ENCODE measurements around the gene DHRS7C.

The DHRS7C gene

DNA sequence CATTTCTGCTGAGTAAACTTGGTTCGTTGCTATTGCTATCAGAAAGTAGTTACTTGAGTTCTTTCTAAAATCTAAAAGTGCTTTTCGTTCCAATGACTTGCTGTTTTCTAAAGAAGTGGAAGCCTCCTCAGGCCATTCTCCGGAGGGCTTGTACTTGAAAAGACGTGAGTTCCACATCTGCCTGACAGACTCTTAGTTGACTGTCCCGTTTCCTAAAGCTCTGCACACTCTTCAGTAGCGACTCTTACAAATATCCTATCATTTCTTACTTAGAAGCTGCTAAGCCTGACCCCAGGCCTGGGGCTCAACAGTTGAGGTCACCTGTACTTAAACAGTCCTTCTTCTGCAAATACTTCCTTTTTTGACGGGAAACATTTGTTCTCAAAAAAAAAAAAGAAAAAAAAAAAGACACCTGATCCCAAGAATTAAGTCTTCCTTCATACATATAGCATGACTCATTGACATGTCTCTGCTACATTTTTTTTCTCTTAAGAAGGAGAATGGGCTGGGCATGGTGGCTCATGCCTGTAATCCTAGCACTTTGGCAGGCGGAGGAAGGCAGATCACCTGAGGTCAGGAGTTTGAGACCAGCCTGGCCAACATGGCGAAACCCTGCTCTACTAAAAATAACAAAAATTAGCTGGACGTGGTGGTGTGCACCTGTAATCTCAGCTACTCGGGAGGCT is 61.5 kb downstream of the DHRS7C start:
- no peak overlapping the region for H3K4me3 ChIP-seq (replicated peaks; ENCODE audit: low read depth, low read length)
- DNase-seq (ENCODE audit: extremely low read depth, insufficient read length) = no peak

DNA sequence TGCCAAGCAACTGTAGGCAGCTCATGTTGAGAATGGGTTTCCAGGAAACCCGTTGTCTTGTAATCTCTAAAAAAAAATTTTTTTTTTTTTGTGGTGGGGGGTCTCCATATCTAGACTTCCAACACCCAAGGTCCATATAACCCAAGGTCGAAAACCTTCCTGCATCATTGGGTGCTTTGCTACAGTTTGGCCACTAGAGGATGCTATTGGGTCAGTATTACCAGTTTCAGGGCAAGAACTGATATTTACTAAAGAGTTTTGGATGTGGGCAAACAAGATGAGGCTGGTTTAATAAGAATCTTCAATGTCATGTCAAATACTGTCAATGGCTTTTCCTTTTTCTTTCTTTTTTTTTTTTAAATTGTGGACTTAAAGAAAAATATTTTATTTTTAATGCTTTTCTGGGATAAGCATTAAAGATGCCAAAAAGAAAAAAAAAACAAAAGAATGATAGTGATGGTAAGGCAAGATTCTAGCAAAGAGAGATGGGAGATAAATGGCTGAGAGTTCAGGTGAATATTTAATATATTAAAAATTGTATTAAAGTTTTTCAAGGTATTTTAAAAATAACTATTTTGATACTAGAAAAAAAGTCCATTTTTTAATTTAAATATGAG is 62.2 kb downstream of the DHRS7C start:
- TF ChIP-seq, protein P1, sequence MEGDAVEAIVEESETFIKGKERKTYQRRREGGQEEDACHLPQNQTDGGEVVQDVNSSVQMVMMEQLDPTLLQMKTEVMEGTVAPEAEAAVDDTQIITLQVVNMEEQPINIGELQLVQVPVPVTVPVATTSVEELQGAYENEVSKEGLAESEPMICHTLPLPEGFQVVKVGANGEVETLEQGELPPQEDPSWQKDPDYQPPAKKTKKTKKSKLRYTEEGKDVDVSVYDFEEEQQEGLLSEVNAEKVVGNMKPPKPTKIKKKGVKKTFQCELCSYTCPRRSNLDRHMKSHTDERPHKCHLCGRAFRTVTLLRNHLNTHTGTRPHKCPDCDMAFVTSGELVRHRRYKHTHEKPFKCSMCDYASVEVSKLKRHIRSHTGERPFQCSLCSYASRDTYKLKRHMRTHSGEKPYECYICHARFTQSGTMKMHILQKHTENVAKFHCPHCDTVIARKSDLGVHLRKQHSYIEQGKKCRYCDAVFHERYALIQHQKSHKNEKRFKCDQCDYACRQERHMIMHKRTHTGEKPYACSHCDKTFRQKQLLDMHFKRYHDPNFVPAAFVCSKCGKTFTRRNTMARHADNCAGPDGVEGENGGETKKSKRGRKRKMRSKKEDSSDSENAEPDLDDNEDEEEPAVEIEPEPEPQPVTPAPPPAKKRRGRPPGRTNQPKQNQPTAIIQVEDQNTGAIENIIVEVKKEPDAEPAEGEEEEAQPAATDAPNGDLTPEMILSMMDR (IDR thresholded peaks at IDR 0.05; ENCODE audit: insufficient read depth, low read length, poor library complexity, severe bottlenecking) = peak; percentile 100
- DNase-seq (ENCODE audit: extremely low read depth, insufficient read length) = no peak
- H3K4me3 ChIP-seq (replicated peaks; ENCODE audit: low read depth, low read length) = no peak overlapping the region
- H3K36me3 ChIP-seq (ENCODE audit: control insufficient read depth, insufficient read depth, low read length) = no peaks in the 10 kb centered on the region
- H3K27me3 ChIP-seq (replicated peaks; ENCODE audit: control insufficient read depth, insufficient read depth, low read length) = no peaks in the 10 kb centered on the region; the same call in 1 of the 2 replicates

More for the DNA sequence above, 61.5 kb downstream of the DHRS7C start:
- no peaks in the 10 kb centered on the region for H3K36me3 ChIP-seq (ENCODE audit: control insufficient read depth, insufficient read depth, low read length)
- no peaks in the 10 kb centered on the region; the same call in 1 of the 2 replicates for H3K27me3 ChIP-seq (replicated peaks; ENCODE audit: control insufficient read depth, insufficient read depth, low read length)
- TF ChIP-seq, protein P1 (IDR thresholded peaks at IDR 0.05; ENCODE audit: insufficient read depth, low read length, poor library complexity, severe bottlenecking) = no peak

DNA sequence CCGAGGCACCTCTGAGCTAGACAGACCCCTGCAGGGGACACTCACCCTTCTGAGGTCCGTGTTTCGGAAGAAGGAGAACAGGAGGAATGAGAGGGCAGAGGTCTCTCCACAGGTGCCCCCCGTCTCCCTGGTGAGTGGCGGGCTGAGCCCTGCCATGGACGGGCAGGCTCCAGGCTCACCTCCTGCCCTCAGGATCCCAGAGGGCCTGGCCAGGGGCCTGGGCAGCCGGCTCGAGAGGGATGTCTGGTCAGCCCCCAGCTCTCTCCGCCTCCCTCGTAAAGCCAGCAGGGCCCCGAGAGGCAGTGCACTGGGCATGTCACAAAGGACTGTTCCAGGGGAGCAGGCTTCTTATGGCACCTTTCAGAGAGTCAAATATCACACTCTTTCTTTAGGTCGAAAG is 62.8 kb downstream of the DHRS7C start:
- TF ChIP-seq, protein P1 (IDR thresholded peaks at IDR 0.05; ENCODE audit: insufficient read depth, low read length, poor library complexity, severe bottlenecking) = no peak
- H3K4me3 ChIP-seq (replicated peaks; ENCODE audit: low read depth, low read length) = no peak overlapping the region
- H3K36me3 ChIP-seq (ENCODE audit: control insufficient read depth, insufficient read depth, low read length) = no peaks in the 10 kb centered on the region
- H3K27me3 ChIP-seq (replicated peaks; ENCODE audit: control insufficient read depth, insufficient read depth, low read length) = no peaks in the 10 kb centered on the region; the same call in 1 of the 2 replicates
- no peak for DNase-seq (ENCODE audit: extremely low read depth, insufficient read length)

DNA sequence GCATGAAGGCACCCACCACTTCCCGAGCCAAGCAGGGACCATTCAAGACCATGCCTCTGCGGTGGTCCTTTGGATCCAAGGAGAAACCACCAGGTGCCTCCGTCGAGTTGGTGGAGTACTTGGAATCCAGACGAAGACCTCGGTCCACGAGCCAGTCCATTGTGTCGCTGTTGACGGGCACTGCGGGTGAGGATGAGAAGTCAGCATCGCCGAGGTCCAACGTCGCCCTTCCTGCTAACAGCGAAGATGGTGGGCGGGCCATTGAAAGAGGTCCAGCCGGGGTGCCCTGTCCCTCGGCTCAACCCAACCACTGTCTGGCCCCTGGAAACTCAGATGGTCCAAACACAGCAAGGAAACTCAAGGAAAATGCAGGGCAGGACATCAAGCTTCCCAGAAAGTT is 63.4 kb downstream of the DHRS7C start:
- H3K4me3 ChIP-seq (replicated peaks; ENCODE audit: low read depth, low read length) = no peak overlapping the region
- H3K27me3 ChIP-seq (replicated peaks; ENCODE audit: control insufficient read depth, insufficient read depth, low read length) = no peaks in the 10 kb centered on the region; the same call in 1 of the 2 replicates
- TF ChIP-seq, protein P1 (IDR thresholded peaks at IDR 0.05; ENCODE audit: insufficient read depth, low read length, poor library complexity, severe bottlenecking) = no peak
- H3K36me3 ChIP-seq (ENCODE audit: control insufficient read depth, insufficient read depth, low read length) = no peaks in the 10 kb centered on the region
- DNase-seq (ENCODE audit: extremely low read depth, insufficient read length) = no peak

DNA sequence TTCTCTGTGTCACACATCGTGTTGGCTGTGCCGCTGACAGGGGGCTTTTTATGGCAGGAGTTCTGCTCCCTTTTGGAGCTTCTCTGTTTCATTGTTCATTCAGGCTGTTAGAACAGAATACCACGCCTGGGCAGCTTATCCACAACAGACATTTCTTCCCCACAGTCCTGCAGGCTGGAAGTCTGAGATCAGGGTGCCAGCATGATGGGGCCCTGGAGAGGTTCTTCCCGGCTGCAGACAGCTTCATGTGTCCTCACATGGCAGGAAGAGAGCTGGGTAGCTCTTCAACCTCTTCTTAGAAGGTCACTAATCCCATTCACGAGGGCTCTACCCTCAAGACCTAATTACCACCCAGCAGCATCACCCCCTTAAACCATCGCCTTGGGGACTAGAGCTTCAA is 65.1 kb downstream of the DHRS7C start:
- no peaks in the 10 kb centered on the region; the same call in 1 of the 2 replicates for H3K27me3 ChIP-seq (replicated peaks; ENCODE audit: control insufficient read depth, insufficient read depth, low read length)

More for the DNA sequence above, 65.1 kb downstream of the DHRS7C start:
- Histone ChIP-seq H3K36me3 (ENCODE audit: control insufficient read depth, insufficient read depth, low read length) (no peaks in the 10 kb centered on the region), H3K4me3 (replicated peaks; ENCODE audit: low read depth, low read length) (no peak overlapping the region)
- TF ChIP-seq, protein P1 (IDR thresholded peaks at IDR 0.05; ENCODE audit: insufficient read depth, low read length, poor library complexity, severe bottlenecking) = no peak
- no peak for DNase-seq (ENCODE audit: extremely low read depth, insufficient read length)
